Endothelial cell of umbilical vein (primary cell): Measurements from ENCODE around the gene ARHGAP45. TPM values are rescaled to one million over a fixed set of nuclear protein-coding genes. Genes with fewer than 3 reads are reported as not detected.
"Not testable (repeated sequence)": the region's sequence is repeated elsewhere in the genome, so short reads cannot be mapped to it uniquely, and the experiment has no call there.

Source experiments
- BruUV-seq: library from RNA; stranded (reverse); fragments of 400-500 nt; replicated peaks from 2 replicates; lab custom pipeline; 2021; lab: Mats Ljungman, UMichigan
- CTCF ChIA-PET: fragments of 300-600, 350-600 bp; sonication (Branson Sonifier 250); formaldehyde crosslinking; loops from one replicate; lab custom pipeline; 2021; ENCODE audit warnings: antibody characterized with exemption, inconsistent platforms; lab: Charles Lee
- POLR2A ChIA-PET: fragments of 300-600, 350-600 bp; sonication (Branson Sonifier 250); formaldehyde crosslinking; loops from one replicate; lab custom pipeline; 2021; ENCODE audit warnings: antibody characterized with exemption, inconsistent platforms; lab: Charles Lee
- DNase-seq: peaks from one replicate; pipeline ENCODE4 v3.0.0-alpha.2; 2011; ENCODE audit warnings: low read depth, low spot score
- FAIRE-seq: peaks from 2 replicates; lab custom pipeline; 2011; peaks lifted over from hg19 to GRCh38; lab: Jason Lieb, UNC
- H2AFZ ChIP-seq: 2 replicates; pipeline ENCODE4 v1.6.0; 2012; ENCODE audit warnings: low read depth, low read length, control low read depth, inconsistent platforms
- H3K27ac ChIP-seq: 2 replicates; pipeline ENCODE4 v1.5.1; 2011; ENCODE audit warnings: low read depth, mild to moderate bottlenecking, control low read depth, low read length, moderate library complexity; ENCODE audit not compliant: insufficient read depth
- H3K27me3 ChIP-seq, 2 experiments: 2 replicates each; pipeline versions ENCODE4 v1.6.0 to v1.6.1; 2011; ENCODE audit warnings: low read length in 2 of 2, mixed read lengths in 1 of 2; ENCODE audit not compliant: control insufficient read depth in 2 of 2, insufficient read depth in 2 of 2
- H3K36me3 ChIP-seq, 2 experiments: 2 replicates in 1 of 2; 3 replicates in 1 of 2; pipeline ENCODE4 v1.5.1; 2011; ENCODE audit warnings: low read length in 2 of 2, mild to moderate bottlenecking in 1 of 2, moderate library complexity in 1 of 2; ENCODE audit not compliant: control insufficient read depth in 2 of 2, insufficient read depth in 2 of 2; ENCODE audit errors: extremely low read depth in 1 of 2
- H3K4me1 ChIP-seq: 3 replicates; pipeline ENCODE4 v1.5.1; 2011; ENCODE audit warnings: mild to moderate bottlenecking, low read length; ENCODE audit not compliant: control insufficient read depth, insufficient read depth; ENCODE audit errors: extremely low read depth
- H3K4me2 ChIP-seq: 2 replicates; pipeline ENCODE4 v1.6.1; 2011; ENCODE audit warnings: low read length, control low read depth, mixed read lengths; ENCODE audit not compliant: insufficient read depth
- H3K4me3 ChIP-seq, 3 experiments: fragments of 200-600 bp in 1 of 3; sonication (generic), shearing (Covaris generic) in 1 of 3; replicated peaks in 1 of 3; 2 replicates each; pipeline ENCODE4 v1.5.1; 2011 to 2016; ENCODE audit warnings: control low read depth in 3 of 3, low read length in 3 of 3, mild to moderate bottlenecking in 2 of 3, inconsistent platforms in 1 of 3, low read depth in 1 of 3, moderate library complexity in 1 of 3; ENCODE audit not compliant: insufficient read depth in 1 of 3
- H3K79me2 ChIP-seq: 2 replicates; pipeline ENCODE4 v1.6.0; 2012; ENCODE audit warnings: low read length, inconsistent platforms; ENCODE audit not compliant: control insufficient read depth, insufficient read depth
- H3K9ac ChIP-seq: replicated peaks from 2 replicates; pipeline ENCODE3; 2011; ENCODE audit warnings: low read length, control low read depth; ENCODE audit not compliant: insufficient read depth; ENCODE audit errors: extremely low read depth
- H3K9me1 ChIP-seq: replicated peaks from 3 replicates; pipeline ENCODE4 v1.6.0; 2011; ENCODE audit warnings: mild to moderate bottlenecking, low read length; ENCODE audit not compliant: control insufficient read depth, insufficient read depth; ENCODE audit errors: extremely low read depth
- H3K9me3 ChIP-seq: replicated peaks from 2 replicates; pipeline ENCODE4 v1.5.1; 2012; ENCODE audit warnings: low read length, inconsistent platforms; ENCODE audit not compliant: control insufficient read depth, insufficient read depth
- H4K20me1 ChIP-seq: replicated peaks from 2 replicates; pipeline ENCODE3; 2011; ENCODE audit warnings: mild to moderate bottlenecking, low read length; ENCODE audit not compliant: control insufficient read depth, insufficient read depth; ENCODE audit errors: extremely low read depth
- FOS ChIP-seq: IDR thresholded peaks from 2 replicates; pipeline ENCODE4 v1.6.1; 2011; ENCODE audit warnings: mild to moderate bottlenecking, low read length, moderate library complexity, borderline replicate concordance; ENCODE audit not compliant: insufficient read depth
- MYC ChIP-seq: IDR thresholded peaks from one replicate; pipeline ENCODE4 v1.6.1; 2011; ENCODE audit warnings: mild to moderate bottlenecking, low read depth, low read length
- POLR2A ChIP-seq: IDR thresholded peaks from 2 replicates; pipeline ENCODE4 v1.6.1; 2012; ENCODE audit warnings: low read depth, mild to moderate bottlenecking, control low read depth, low read length
- dilution Hi-C: fragments of 300-500 bp; cut with MboI; formaldehyde crosslinking; loops from one replicate; pipeline ENCODE4 v1.15.0; 2019; ENCODE audit warnings: low sequenced_read_pairs; ENCODE audit not compliant: extremely low pct_ligation_motif_present
- intact Hi-C: fragments of 100-400 bp; cut with micrococcal nuclease; formaldehyde crosslinking; loops from one replicate; pipeline ENCODE4 v1.10.0; 2022
- polyA plus RNA-seq, 4 experiments: library from polyadenylated mRNA; depleted of rRNA in 3 of 4; stranded (reverse) in 3 of 4; unstranded in 1 of 4; fragments of >200 nt; gene quantifications; 2 replicates each; pipeline versions ENCODE4 v1.2.1 to v1.2.3, GENCODE V29; 2011 to 2012; ENCODE audit warnings: missing spikeins in 1 of 4
- total RNA-seq: library from RNA; stranded (reverse); gene quantifications from 2 replicates; pipeline ENCODE4 v1.2.3, GENCODE V29; 2021
- TF ChIP-seq, protein P1 (sequence below): IDR thresholded peaks from 2 replicates; pipeline ENCODE4 v1.6.1; 2011; ENCODE audit not compliant: insufficient read depth, insufficient read length

The ARHGAP45 gene
- total and polyA plus RNA-seq, 2 donors (not counting 3 experiments of a cell fraction or from before 2014, with no cell fraction given) = 7.5 to 10.4 TPM

DNA sequence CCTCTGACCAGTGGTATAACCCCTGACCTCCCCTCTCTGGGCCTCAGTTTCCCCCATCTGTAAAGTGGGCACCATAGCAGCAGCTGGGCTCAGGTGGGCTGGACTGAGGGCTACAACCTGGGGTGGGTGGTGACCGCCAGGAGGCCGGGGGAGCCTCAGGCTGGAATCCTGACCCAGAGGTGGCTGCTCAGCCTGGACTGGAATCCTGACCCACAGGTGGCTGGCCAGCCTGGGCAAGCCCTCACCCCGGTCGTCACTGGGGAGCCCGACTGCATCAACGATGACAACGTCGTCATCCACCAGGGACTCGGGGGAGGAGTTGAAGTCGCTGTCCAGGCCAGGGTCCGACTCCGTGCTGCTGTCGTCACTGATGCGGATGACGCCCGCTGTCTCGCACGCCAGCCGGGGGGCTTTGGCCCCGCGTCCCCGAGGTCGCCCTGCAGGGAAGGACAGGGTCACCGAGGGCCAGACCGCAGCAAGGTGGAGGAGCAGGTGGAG, 47.1 kb downstream of the ARHGAP45 start:
- DNase-seq (no peak), FAIRE-seq (no peak)
- Histone ChIP-seq H2AFZ (no peak overlapping the region), H3K9me3 (no peaks in the 10 kb centered on the region), H3K79me2 (no peaks in the 10 kb centered on the region), H3K4me3 (no peak overlapping the region), H4K20me1 (no peaks in the 10 kb centered on the region), H3K9ac (no peak overlapping the region), H3K27me3 (no peaks in the 10 kb centered on the region), H3K4me1 (peaks cover 5% of the 10 kb centered on the region), H3K27ac (no peak overlapping the region), H3K9me1 (no peaks in the 10 kb centered on the region), H3K36me3 (peaks cover 10 to 47% of the 10 kb centered on the region in 2 experiments), H3K4me2 (no peak overlapping the region)
- BruUV-seq = no TSS peak
- ChIA-PET CTCF (interaction anchor here (0.6 to 4.4 kb wide), 33 partner anchors 10 to 155 kb away, joined by 3 to 80 read pairs (median 7); partner anchors contain the start of genes ARHGAP45, ATP5F1D, CIRBP and GPX4), POLR2A (no interaction called here)
- intact Hi-C loops (loop anchor here (1.0 to 5.0 kb wide), 3 partner anchors 9 to 127 kb away; partner anchors contain the start of gene ATP5F1D), dilution Hi-C loops (no loop called here)
- no peak for TF ChIP-seq MYC
- TF ChIP-seq, protein P1, sequence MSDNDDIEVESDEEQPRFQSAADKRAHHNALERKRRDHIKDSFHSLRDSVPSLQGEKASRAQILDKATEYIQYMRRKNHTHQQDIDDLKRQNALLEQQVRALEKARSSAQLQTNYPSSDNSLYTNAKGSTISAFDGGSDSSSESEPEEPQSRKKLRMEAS = no peak
- TF ChIP-seq POLR2A = no peak
- no peak for TF ChIP-seq FOS

DNA sequence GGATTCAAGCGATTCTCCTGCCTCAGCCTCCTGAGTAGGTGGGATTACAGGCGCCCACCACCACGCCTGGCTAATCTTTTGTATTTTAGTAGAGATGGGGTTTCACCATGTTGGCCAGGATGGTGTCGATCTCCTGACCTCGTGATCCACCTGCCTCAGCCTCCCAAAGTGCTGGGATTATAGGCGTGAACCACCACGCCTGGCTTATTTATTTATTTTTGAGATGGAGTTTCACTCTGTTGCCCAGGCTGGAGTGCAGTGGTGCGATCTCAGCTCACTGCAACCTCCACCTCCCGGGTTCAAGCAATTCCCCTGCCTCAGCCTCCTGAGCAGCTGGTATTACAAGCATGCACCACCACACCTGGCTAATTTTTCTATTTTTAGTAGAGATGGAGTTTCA, 47.8 kb downstream of the ARHGAP45 start:
- H3K27ac ChIP-seq, dilution Hi-C loops, H3K9me1 ChIP-seq, H3K4me2 ChIP-seq, H3K79me2 ChIP-seq, H3K4me3 ChIP-seq, H3K27me3 ChIP-seq, H4K20me1 ChIP-seq, BruUV-seq, H3K9ac ChIP-seq, POLR2A ChIA-PET, H2AFZ ChIP-seq, DNase-seq, H3K9me3 ChIP-seq, FAIRE-seq, H3K4me1 ChIP-seq: not testable (repeated sequence)
- intact Hi-C loops = loop anchor here (5.0 kb wide), 1 partner anchor 78 kb away; no protein-coding TSS in a partner anchor
- CTCF ChIA-PET = interaction anchor here (2.1 to 4.4 kb wide), 2 partner anchors 79 to 126 kb away, joined by 11 to 80 read pairs; partner anchors contain the start of gene ATP5F1D
- peaks cover 14 to 50% of the 10 kb centered on the region in 2 experiments for H3K36me3 ChIP-seq
